ENCODE measurements around the gene ALAS1. TPM values are rescaled to one million over a fixed set of nuclear protein-coding genes. Genes with fewer than 3 reads are reported as not detected.

The ALAS1 gene
- total RNA-seq: 10 to 100 TPM; 17.9 to 37.4 (median 25.8) TPM
- polyA plus RNA-seq: 10 to 100 TPM; 16.1 to 70.1 TPM
- long read RNA-seq, donor 1, transcript ALAS1-201 (11 exons, 2,212 nt): minor isoform, 6 of 124 reads
- long read RNA-seq, donor 1, transcript ALAS1-205 (12 exons, 2,356 nt): minor isoform, 6 of 124 reads
- long read RNA-seq, donor 1, transcript ALAS1-204 (11 exons, 2,125 nt): major isoform, 95 of 124 reads
- long read RNA-seq, donor 1, partial matches to known transcripts: 10 of 124 reads
- long read RNA-seq, donor 1, other reads (novel, unspliced or antisense): 6 of 124 reads
- long read RNA-seq, donor 2, transcript ALAS1-204 (11 exons, 2,125 nt): major isoform, 11 of 25 reads
- long read RNA-seq, donor 2, partial matches to known transcripts: 8 of 25 reads
- long read RNA-seq, donor 2, other reads (novel, unspliced or antisense): 0 of 25 reads
- long read RNA-seq, donor 3, transcript ALAS1-204 (11 exons, 2,125 nt): major isoform, 41 of 68 reads
- long read RNA-seq, donor 3, transcript ALAS1-205 (12 exons, 2,356 nt): minor isoform, 6 of 68 reads
- long read RNA-seq, donor 3, partial matches to known transcripts: 7 of 68 reads
- long read RNA-seq, donor 3, other reads (novel, unspliced or antisense): 6 of 68 reads

- peak; percentile 90 to 97 (median 95) for DNase-seq
- peak within 1 kb of the TSS; percentile 80 for H3K4me3 ChIP-seq
- TF ChIP-seq CTCF (IDR thresholded peaks at IDR 0.05) (peak in 2 of 3 donors; percentile 23 to 55), EP300 (IDR thresholded peaks at IDR 0.05) (no peak), POLR2A (IDR thresholded peaks at IDR 0.05) (peak; percentile 77)
- H3K4me1 ChIP-seq (ENCODE audit: insufficient read depth): peaks cover 17% of the 10 kb centered on the region
- intact Hi-C loops (cut with DNase I): no loop called here
- WGBS, 3 donors: 0% methylated on average over 70 to 71 of the region's 71 CpGs
- H3K27me3 ChIP-seq: no peaks in the 10 kb centered on the region
- peak within 1 kb of the TSS; percentile 36 to 64 for H3K27ac ChIP-seq
- H3K36me3 ChIP-seq: no peaks in the 10 kb centered on the region
- H3K9me3 ChIP-seq: no peaks in the 10 kb centered on the region
Measured at GRCh38 chr3:52197842-52198625, at the start of gene ALAS1. TSS of gene ALAS1 (plus strand) at chr3:52198160. CDS start at chr3:52199242, 1,082 bp downstream.

DNA sequence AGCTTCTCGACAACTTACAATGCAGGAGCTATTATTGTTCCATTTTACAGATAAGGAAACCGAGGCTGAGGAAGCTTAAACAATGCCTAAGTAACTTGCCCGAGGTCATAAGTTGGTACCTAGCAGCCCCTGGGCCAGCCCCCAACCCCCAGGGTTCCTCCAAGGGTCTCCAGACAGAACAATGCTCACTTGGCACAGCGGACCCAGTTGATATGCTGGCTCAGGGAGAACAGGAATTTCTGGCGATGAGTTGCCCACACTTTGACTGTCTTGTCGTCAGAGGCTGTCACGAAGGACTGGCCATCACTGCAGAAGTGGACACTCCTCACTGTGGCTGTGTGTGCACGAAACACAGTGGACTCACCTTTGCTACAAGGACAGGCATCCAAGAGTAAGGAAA lies 48.9 kb upstream of the ALAS1 start:
- intact Hi-C loops (cut with DNase I): no loop called here
- no peak for DNase-seq
- H3K36me3 ChIP-seq: no peaks in the 10 kb centered on the region
- H3K9me3 ChIP-seq: no peaks in the 10 kb centered on the region
- TF ChIP-seq POLR2A (IDR thresholded peaks at IDR 0.05) (no peak), EP300 (IDR thresholded peaks at IDR 0.05) (no peak), CTCF (IDR thresholded peaks at IDR 0.05) (no peak)
- H3K4me1 ChIP-seq (ENCODE audit: insufficient read depth): peaks cover 7% of the 10 kb centered on the region
- no peak overlapping the region for H3K27ac ChIP-seq
- no peaks in the 10 kb centered on the region for H3K27me3 ChIP-seq
- WGBS, 3 donors: 94 to 96% (median 95%) methylated on average over 8 of the region's 8 CpGs
- no peak overlapping the region for H3K4me3 ChIP-seq

- intact Hi-C loops (cut with DNase I): no loop called here
- Histone ChIP-seq H3K9me3 (no peaks in the 10 kb centered on the region), H3K27me3 (no peaks in the 10 kb centered on the region), H3K4me3 (no peak overlapping the region), H3K36me3 (no peaks in the 10 kb centered on the region), H3K27ac (no peak overlapping the region), H3K4me1 (ENCODE audit: insufficient read depth) (peaks cover 8% of the 10 kb centered on the region)
- TF ChIP-seq EP300 (IDR thresholded peaks at IDR 0.05): no peak
- no peak for TF ChIP-seq CTCF (IDR thresholded peaks at IDR 0.05)
- TF ChIP-seq POLR2A (IDR thresholded peaks at IDR 0.05): no peak
- 91 to 95% (median 95%) methylated on average over 11 of the region's 11 CpGs for WGBS, 3 donors
- DNase-seq: no peak
Measured at GRCh38 chr3:52149726-52150125, 48.2 kb upstream of the ALAS1 start.

GRCh38 chr3:52150357-52150756 lies 47.6 kb upstream of the ALAS1 start:
- TF ChIP-seq EP300 (IDR thresholded peaks at IDR 0.05) (no peak), POLR2A (IDR thresholded peaks at IDR 0.05) (no peak), CTCF (IDR thresholded peaks at IDR 0.05) (no peak)
- WGBS, 3 donors: 91 to 96% (median 94%) methylated on average over 3 of the region's 3 CpGs
- no peak for DNase-seq
- Histone ChIP-seq H3K36me3 (no peaks in the 10 kb centered on the region), H3K4me3 (no peak overlapping the region), H3K9me3 (no peaks in the 10 kb centered on the region), H3K27ac (no peak overlapping the region), H3K27me3 (no peaks in the 10 kb centered on the region), H3K4me1 (ENCODE audit: insufficient read depth) (peaks cover 8% of the 10 kb centered on the region)
- intact Hi-C loops (cut with DNase I): no loop called here

Data from ovary (tissue), 10 donors.